ENCODE measurements around the gene S100A16.

S100A16 gene

DNA sequence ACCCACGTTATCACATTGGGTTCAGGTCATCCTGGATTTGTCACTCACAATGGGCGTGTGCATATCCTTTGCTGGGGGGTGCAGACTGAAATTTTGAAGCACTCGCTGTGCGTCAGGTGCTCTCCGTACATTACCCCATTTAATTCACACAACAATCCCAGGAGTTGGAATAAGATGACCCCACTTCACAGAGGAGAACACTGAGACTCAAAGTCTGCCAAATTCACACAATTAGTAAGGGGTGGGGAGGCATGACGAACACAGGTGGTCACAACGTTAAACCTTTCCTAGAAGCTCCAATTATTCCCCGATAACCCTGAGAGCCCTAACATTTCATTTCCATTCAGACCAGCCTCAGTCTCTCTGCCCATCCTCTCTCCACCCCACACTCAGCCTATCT is 43.5 kb downstream of the S100A16 start:
- H3K36me3 ChIP-seq (replicated peaks in 1 of 2; ENCODE audit: control insufficient read depth in 2 of 2, insufficient read depth in 2 of 2, low read length in 2 of 2) = no peaks in the 10 kb centered on the region
- H3K14ac ChIP-seq (ENCODE audit: low read length) = no peak overlapping the region
- no peaks in the 10 kb centered on the region for H3K79me1 ChIP-seq (ENCODE audit: low read depth, low read length)
- H3K9me3 ChIP-seq (replicated peaks in 1 of 2; ENCODE audit: control insufficient read depth in 2 of 2, insufficient read depth in 1 of 2, low read depth in 1 of 2, low read length in 2 of 2) = no peaks in the 10 kb centered on the region
- no peak overlapping the region for H3K4me3 ChIP-seq (ENCODE audit: low read length in 2 of 2)
- no peak overlapping the region for H3K4ac ChIP-seq (ENCODE audit: low read length)
- no peak overlapping the region for H2BK12ac ChIP-seq (ENCODE audit: low read length)
- H3K23ac ChIP-seq (ENCODE audit: low read depth, low read length, poor library complexity) = no peak overlapping the region
- no peak overlapping the region for H3K18ac ChIP-seq (ENCODE audit: low read length)
- no peak overlapping the region for H2AK5ac ChIP-seq (ENCODE audit: low read depth, low read length)
- H2BK120ac ChIP-seq (ENCODE audit: low read depth, low read length) = no peak overlapping the region
- no peak overlapping the region for H4K91ac ChIP-seq (ENCODE audit: low read depth, low read length, poor library complexity)
- no peak for DNase-seq (ENCODE audit: low spot score)
- no CpG with 5 or more reads among the region's 8 CpGs for WGBS, 2 donors (ENCODE audit: extremely low coverage in 2 of 2, insufficient read length in 2 of 2, insufficient replicate concordance in 1 of 2)
- H3K27me3 ChIP-seq (ENCODE audit: control insufficient read depth in 3 of 3, insufficient read depth in 3 of 3, low read depth in 1 of 3, low read length in 3 of 3) = no peaks in the 10 kb centered on the region
- no peak overlapping the region for H4K8ac ChIP-seq (ENCODE audit: low read depth, low read length)
- peak overlapping the region; percentile 38 for H2BK15ac ChIP-seq (ENCODE audit: low read length)
- H3K9ac ChIP-seq (ENCODE audit: low read depth, low read length, poor library complexity) = no peak overlapping the region
- H2BK5ac ChIP-seq (ENCODE audit: low read length) = no peak overlapping the region
- H3K4me2 ChIP-seq (ENCODE audit: insufficient read depth, low read length, poor library complexity, severe bottlenecking) = no peak overlapping the region
- H2AFZ ChIP-seq (ENCODE audit: low read length) = no peak overlapping the region
- H3K27ac ChIP-seq (replicated peaks; ENCODE audit: low read length) = no peak overlapping the region
- H3K4me1 ChIP-seq (ENCODE audit: control insufficient read depth in 2 of 2, insufficient read depth in 1 of 2, low read depth in 1 of 2, low read length in 2 of 2) = peaks cover 22 to 26% of the 10 kb centered on the region in 2 donors

GRCh38 chr1:153568367-153569099 is 44.4 kb downstream of the S100A16 start:
- Histone ChIP-seq H4K91ac (ENCODE audit: low read depth, low read length, poor library complexity) (no peak overlapping the region), H3K4me2 (ENCODE audit: insufficient read depth, low read length, poor library complexity, severe bottlenecking) (peak overlapping the region; percentile 27), H3K27ac (replicated peaks; ENCODE audit: low read length) (peak overlapping the region; percentile 29), H3K18ac (ENCODE audit: low read length) (peak overlapping the region; percentile 86), H2BK5ac (ENCODE audit: low read length) (no peak overlapping the region), H3K4me1 (ENCODE audit: control insufficient read depth in 2 of 2, insufficient read depth in 1 of 2, low read depth in 1 of 2, low read length in 2 of 2) (peaks cover 22 to 26% of the 10 kb centered on the region in 2 donors), H3K27me3 (ENCODE audit: control insufficient read depth in 3 of 3, insufficient read depth in 3 of 3, low read depth in 1 of 3, low read length in 3 of 3) (no peaks in the 10 kb centered on the region), H2BK15ac (ENCODE audit: low read length) (peak overlapping the region; percentile 38), H3K79me1 (ENCODE audit: low read depth, low read length) (no peaks in the 10 kb centered on the region), H3K9ac (ENCODE audit: low read depth, low read length, poor library complexity) (no peak overlapping the region), H3K4me3 (ENCODE audit: low read length in 2 of 2) (no peak overlapping the region), H3K36me3 (replicated peaks in 1 of 2; ENCODE audit: control insufficient read depth in 2 of 2, insufficient read depth in 2 of 2, low read length in 2 of 2) (no peaks in the 10 kb centered on the region), H2AK5ac (ENCODE audit: low read depth, low read length) (peak overlapping the region; percentile 10), H3K4ac (ENCODE audit: low read length) (no peak overlapping the region), H3K14ac (ENCODE audit: low read length) (no peak overlapping the region), H2AFZ (ENCODE audit: low read length) (peak overlapping the region; percentile 91), H2BK12ac (ENCODE audit: low read length) (no peak overlapping the region), H3K23ac (ENCODE audit: low read depth, low read length, poor library complexity) (no peak overlapping the region), H2BK120ac (ENCODE audit: low read depth, low read length) (peak overlapping the region; percentile 18), H3K9me3 (replicated peaks in 1 of 2; ENCODE audit: control insufficient read depth in 2 of 2, insufficient read depth in 1 of 2, low read depth in 1 of 2, low read length in 2 of 2) (no peaks in the 10 kb centered on the region), H4K8ac (ENCODE audit: low read depth, low read length) (no peak overlapping the region)
- no CpG with 5 or more reads among the region's 25 CpGs for WGBS, 2 donors (ENCODE audit: extremely low coverage in 2 of 2, insufficient read length in 2 of 2, insufficient replicate concordance in 1 of 2)
- peak; percentile 88 for DNase-seq (ENCODE audit: low spot score)

DNA sequence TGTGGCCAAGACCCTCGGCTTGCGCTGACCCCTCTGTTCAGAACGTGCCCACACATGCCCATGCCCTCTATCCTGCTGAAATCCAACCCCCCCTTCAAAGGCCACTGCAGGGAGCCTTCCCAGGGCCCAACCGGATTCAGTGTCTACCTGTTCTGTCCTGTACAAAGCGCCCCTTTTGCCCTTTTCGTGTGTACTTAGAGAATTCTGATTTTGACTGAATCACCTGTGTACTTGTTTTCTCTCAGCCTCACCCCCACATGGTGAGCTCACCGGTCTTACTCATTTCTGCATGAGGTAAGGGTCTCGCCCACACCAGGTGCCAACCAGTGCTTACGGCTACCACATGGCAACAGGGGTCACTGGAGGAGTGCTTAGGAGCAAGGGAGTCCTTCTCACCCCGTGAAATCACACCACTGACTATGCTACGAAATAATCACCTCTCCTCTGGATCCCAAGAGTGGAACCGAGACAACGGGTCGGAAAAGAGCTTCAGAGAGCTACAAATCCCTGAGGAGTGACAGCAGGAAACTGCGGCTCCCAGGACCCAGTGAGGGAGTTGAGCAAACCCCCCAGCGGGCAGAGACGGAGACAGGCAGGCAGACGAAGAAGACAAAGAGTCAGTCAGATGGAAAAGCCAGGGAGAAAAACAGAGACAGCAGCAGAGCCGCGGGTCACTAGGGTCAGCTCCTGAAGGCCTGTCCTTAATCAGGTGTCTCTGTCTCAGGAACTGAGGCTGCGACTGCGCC is 45.1 kb downstream of the S100A16 start:
- H2BK5ac ChIP-seq (ENCODE audit: low read length) = peak overlapping the region; percentile 33
- H3K4me2 ChIP-seq (ENCODE audit: insufficient read depth, low read length, poor library complexity, severe bottlenecking) = no peak overlapping the region
- H3K36me3 ChIP-seq (replicated peaks in 1 of 2; ENCODE audit: control insufficient read depth in 2 of 2, insufficient read depth in 2 of 2, low read length in 2 of 2) = no peaks in the 10 kb centered on the region
- no peaks in the 10 kb centered on the region for H3K9me3 ChIP-seq (replicated peaks in 1 of 2; ENCODE audit: control insufficient read depth in 2 of 2, insufficient read depth in 1 of 2, low read depth in 1 of 2, low read length in 2 of 2)
- no peak for DNase-seq (ENCODE audit: low spot score)
- peak overlapping the region; percentile 10 for H2AK5ac ChIP-seq (ENCODE audit: low read depth, low read length)
- peak overlapping the region; percentile 18 for H2BK120ac ChIP-seq (ENCODE audit: low read depth, low read length)
- no peak overlapping the region for H3K4me3 ChIP-seq (ENCODE audit: low read length in 2 of 2)
- no peak overlapping the region for H3K23ac ChIP-seq (ENCODE audit: low read depth, low read length, poor library complexity)
- H3K18ac ChIP-seq (ENCODE audit: low read length) = peak overlapping the region; percentile 84
- H4K8ac ChIP-seq (ENCODE audit: low read depth, low read length) = no peak overlapping the region
- peaks cover 22 to 26% of the 10 kb centered on the region in 2 donors for H3K4me1 ChIP-seq (ENCODE audit: control insufficient read depth in 2 of 2, insufficient read depth in 1 of 2, low read depth in 1 of 2, low read length in 2 of 2)
- peak overlapping the region; percentile 6 for H2BK15ac ChIP-seq (ENCODE audit: low read length)
- WGBS, 2 donors (ENCODE audit: extremely low coverage in 2 of 2, insufficient read length in 2 of 2, insufficient replicate concordance in 1 of 2) = no CpG with 5 or more reads among the region's 22 CpGs
- H4K91ac ChIP-seq (ENCODE audit: low read depth, low read length, poor library complexity) = peak overlapping the region; percentile 41
- H2AFZ ChIP-seq (ENCODE audit: low read length) = peak overlapping the region; percentile 91
- no peak overlapping the region for H3K9ac ChIP-seq (ENCODE audit: low read depth, low read length, poor library complexity)
- no peaks in the 10 kb centered on the region for H3K27me3 ChIP-seq (ENCODE audit: control insufficient read depth in 3 of 3, insufficient read depth in 3 of 3, low read depth in 1 of 3, low read length in 3 of 3)
- no peaks in the 10 kb centered on the region for H3K79me1 ChIP-seq (ENCODE audit: low read depth, low read length)
- peak overlapping the region; percentile 29 for H3K27ac ChIP-seq (replicated peaks; ENCODE audit: low read length)
- peak overlapping the region; percentile 58 for H2BK12ac ChIP-seq (ENCODE audit: low read length)
- no peak overlapping the region for H3K4ac ChIP-seq (ENCODE audit: low read length)
- no peak overlapping the region for H3K14ac ChIP-seq (ENCODE audit: low read length)

All from neuronal stem cell (in vitro differentiated cells).